H9 (cell line): ENCODE results near the gene CCDC138. TPM values are rescaled to one million over a fixed set of nuclear protein-coding genes. Genes with fewer than 3 reads are reported as not detected.
"Not testable (repeated sequence)": the region's sequence is repeated elsewhere in the genome, so short reads cannot be mapped to it uniquely, and the experiment has no call there.

Experiments used
- DNase-seq: peaks from one replicate; pipeline ENCODE4 v3.0.0-alpha.2; 2017
- H2AFZ ChIP-seq: one replicate; pipeline ENCODE4 v1.6.1; 2013; ENCODE audit warnings: mild to moderate bottlenecking, low read length, control low read depth, moderate library complexity
- H2AK5ac ChIP-seq: 2 replicates; pipeline ENCODE4 v1.6.1; 2013; ENCODE audit warnings: low read length, control low read depth, mixed read lengths; ENCODE audit not compliant: insufficient read length
- H2BK120ac ChIP-seq: one replicate; pipeline ENCODE4 v1.6.1; 2013; ENCODE audit warnings: low read depth, mild to moderate bottlenecking, low read length, control low read depth, inconsistent platforms; ENCODE audit not compliant: poor library complexity, severe bottlenecking
- H2BK12ac ChIP-seq: 2 replicates; pipeline ENCODE4 v1.6.1; 2013; ENCODE audit warnings: low read length, control low read depth, mixed read lengths, low read depth; ENCODE audit not compliant: insufficient read length
- H2BK15ac ChIP-seq: 2 replicates; pipeline ENCODE4 v1.6.1; 2013; ENCODE audit warnings: low read depth, low read length, control low read depth
- H2BK20ac ChIP-seq: one replicate; pipeline ENCODE4 v1.6.1; 2013; ENCODE audit warnings: low read depth, mild to moderate bottlenecking, low read length, control low read depth, inconsistent platforms; ENCODE audit not compliant: poor library complexity, severe bottlenecking
- H2BK5ac ChIP-seq: 2 replicates; pipeline ENCODE4 v1.6.1; 2013; ENCODE audit warnings: low read length, control low read depth, mixed read lengths; ENCODE audit not compliant: insufficient read length
- H3K14ac ChIP-seq: 2 replicates; pipeline ENCODE4 v1.6.1; 2013; ENCODE audit warnings: low read length, control low read depth; ENCODE audit not compliant: insufficient read depth
- H3K18ac ChIP-seq: 2 replicates; pipeline ENCODE4 v1.6.1; 2013; ENCODE audit warnings: low read depth, mild to moderate bottlenecking, mixed read lengths, low read length, control low read depth; ENCODE audit not compliant: insufficient read length
- H3K23ac ChIP-seq: 2 replicates; pipeline ENCODE4 v1.6.1; 2013; ENCODE audit warnings: low read length, control low read depth, mixed read lengths, low read depth; ENCODE audit not compliant: insufficient read length
- H3K23me2 ChIP-seq: 2 replicates; pipeline ENCODE4 v1.6.1; 2013; ENCODE audit warnings: low read depth, mild to moderate bottlenecking, mixed read lengths, low read length, control low read depth; ENCODE audit not compliant: insufficient read length, poor library complexity, severe bottlenecking
- H3K27ac ChIP-seq: 2 replicates; pipeline ENCODE4 v1.5.1; 2013; ENCODE audit warnings: low read length, control low read depth, mixed read lengths, low read depth; ENCODE audit not compliant: insufficient read length
- H3K27me3 ChIP-seq: 2 replicates; pipeline ENCODE4 v1.6.1; 2013; ENCODE audit warnings: low read length, control low read depth, inconsistent platforms; ENCODE audit not compliant: insufficient read depth
- H3K4ac ChIP-seq: 2 replicates; pipeline ENCODE4 v1.6.1; 2013; ENCODE audit warnings: low read depth, mild to moderate bottlenecking, control low read depth, inconsistent platforms, low read length, moderate library complexity
- H3K4me1 ChIP-seq: 2 replicates; pipeline ENCODE4 v1.6.1; 2013; ENCODE audit warnings: low read length, control low read depth, inconsistent platforms; ENCODE audit not compliant: insufficient read depth
- H3K4me2 ChIP-seq: 2 replicates; pipeline ENCODE4 v1.6.1; 2013; ENCODE audit warnings: low read length, control low read depth, mixed read lengths; ENCODE audit not compliant: insufficient read length, insufficient read depth
- H3K56ac ChIP-seq: 2 replicates; pipeline ENCODE4 v1.6.1; 2013; ENCODE audit warnings: low read depth, mild to moderate bottlenecking, mixed read lengths, low read length, control low read depth; ENCODE audit not compliant: insufficient read length
- H3K79me1 ChIP-seq: 2 replicates; pipeline ENCODE4 v1.6.1; 2013; ENCODE audit warnings: low read depth, mild to moderate bottlenecking, moderate library complexity, low read length, control low read depth, inconsistent platforms; ENCODE audit not compliant: insufficient read depth, poor library complexity, severe bottlenecking
- H3K79me2 ChIP-seq: 2 replicates; pipeline ENCODE4 v1.6.1; 2013; ENCODE audit warnings: low read length, control low read depth, inconsistent platforms; ENCODE audit not compliant: insufficient read depth
- H3K9ac ChIP-seq: 2 replicates; pipeline ENCODE4 v1.6.1; 2013; ENCODE audit warnings: low read length, control low read depth, mixed read lengths; ENCODE audit not compliant: insufficient read length; ENCODE audit errors: extremely low read depth
- H3K9me3 ChIP-seq: one replicate; pipeline ENCODE4 v1.6.1; 2013; ENCODE audit warnings: low read depth, low read length, inconsistent platforms; ENCODE audit not compliant: control insufficient read depth
- H3T11ph ChIP-seq: one replicate; pipeline ENCODE4 v1.6.1; 2013; ENCODE audit warnings: mild to moderate bottlenecking, low read length, control low read depth, inconsistent platforms
- H4K20me1 ChIP-seq: one replicate; pipeline ENCODE4 v1.6.1; 2013; ENCODE audit not compliant: control insufficient read depth, insufficient read length, insufficient read depth
- H4K5ac ChIP-seq: 2 replicates; pipeline ENCODE4 v1.6.1; 2013; ENCODE audit warnings: low read depth, mild to moderate bottlenecking, mixed read lengths, low read length, control low read depth; ENCODE audit not compliant: insufficient read length
- H4K8ac ChIP-seq: replicated peaks from 2 replicates; pipeline ENCODE4 v1.6.1; 2013; ENCODE audit warnings: low read length, control low read depth, mixed read lengths, low read depth; ENCODE audit not compliant: insufficient read length
- H4K91ac ChIP-seq: 2 replicates; pipeline ENCODE4 v1.6.1; 2013; ENCODE audit warnings: low read depth, mild to moderate bottlenecking, moderate library complexity, mixed read lengths, low read length, control low read depth; ENCODE audit not compliant: insufficient read length
- H3K27ac Mint-ChIP-seq, 3 experiments: 2 replicates in 2 of 3; 3 replicates in 1 of 3; pipeline ENCODE4 v1.8.0; 2020 to 2021; ENCODE audit warnings: mixed read lengths in 3 of 3, mild to moderate bottlenecking in 1 of 3, moderate library complexity in 1 of 3
- H3K27me3 Mint-ChIP-seq: 2 replicates; pipeline ENCODE4 v1.8.0; 2021; ENCODE audit warnings: low read depth, mild to moderate bottlenecking, moderate library complexity, mixed read lengths
- H3K36me3 Mint-ChIP-seq, 3 experiments: 2 replicates in 2 of 3; 3 replicates in 1 of 3; pipeline ENCODE4 v1.8.0; 2020 to 2021; ENCODE audit warnings: low read depth in 3 of 3, mixed read lengths in 3 of 3; ENCODE audit not compliant: insufficient read depth in 1 of 3
- H3K4me1 Mint-ChIP-seq, 2 experiments: 2 replicates each; pipeline ENCODE4 v1.8.0; 2020; ENCODE audit warnings: mixed read lengths in 2 of 2
- H3K4me3 Mint-ChIP-seq, 2 experiments: 2 replicates in 1 of 2; 3 replicates in 1 of 2; pipeline ENCODE4 v1.8.0; 2020 to 2021; ENCODE audit warnings: mild to moderate bottlenecking in 2 of 2, mixed read lengths in 2 of 2, moderate library complexity in 1 of 2
- H3K9me3 Mint-ChIP-seq, 2 experiments: 2 replicates in 1 of 2; 3 replicates in 1 of 2; pipeline ENCODE4 v1.8.0; 2020; ENCODE audit warnings: mild to moderate bottlenecking in 2 of 2, mixed read lengths in 2 of 2, moderate library complexity in 1 of 2
- WGBS: extraction: QIAGEN DNeasy Blood & Tissue Kit; methylation state at CpG from one replicate; pipeline ENCODE4 v1.1.7; 2013; ENCODE audit warnings: missing lambda C conversion rate, low lambda C conversion rate, mixed read lengths; ENCODE audit not compliant: insufficient read length; ENCODE audit errors: extremely low coverage; 5-methylcytosine and 5-hydroxymethylcytosine counted together
- long read RNA-seq: library from polyadenylated mRNA; unstranded; transcript quantifications from one replicate; pipeline ENCODE4 v2.0.0, GENCODE V29; 2020
- total RNA-seq: library from RNA; stranded (reverse); gene quantifications from 2 replicates; pipeline ENCODE4 v1.2.1, GENCODE V29; 2021
- TF ChIP-seq, protein P1 (sequence below): fragments of 200-600 bp; sonication (generic); conservative IDR thresholded peaks from 3 replicates; pipeline ENCODE4 v1.8.0; 2021; ENCODE audit warnings: antibody characterized with exemption, mild to moderate bottlenecking

CCDC138 gene
- 31.4 and 32.7 TPM in 2 replicates for total RNA-seq
- long read RNA-seq, transcript CCDC138-203 (14 exons, 2,250 nt): minor isoform, 15 of 231 reads
- long read RNA-seq, transcript CCDC138-201 (15 exons, 2,383 nt): major isoform, 55 of 231 reads
- long read RNA-seq, partial matches to known transcripts: 44 of 231 reads
- long read RNA-seq, other reads (novel, unspliced or antisense): 117 of 231 reads

- no peak within 1 kb of the TSS for H4K5ac ChIP-seq
- H3K4me2 ChIP-seq: peak within 1 kb of the TSS; percentile 71
- H4K91ac ChIP-seq: no peak within 1 kb of the TSS
- H3K9ac ChIP-seq: peak within 1 kb of the TSS; percentile 55
- Mint-ChIP-seq H3K36me3 (peaks cover 17 to 47% (median 44%) of the 10 kb centered on the region in 3 experiments; a peak in 6 of 7 replicates), H3K9me3 (no peaks in the 10 kb centered on the region), H3K27me3 (no peaks in the 10 kb centered on the region; the same call in 1 of the 2 replicates), H3K4me3 (peak within 1 kb of the TSS; percentile 87 to 91), H3K4me1 (peaks cover 9 to 18% of the 10 kb centered on the region in 2 experiments), H3K27ac (peak within 1 kb of the TSS; percentile 93 to 99 (median 97))
- no peak within 1 kb of the TSS for H2AK5ac ChIP-seq
- H2BK20ac ChIP-seq: no peak within 1 kb of the TSS
- peak within 1 kb of the TSS; percentile 93 for H3K14ac ChIP-seq
- no peaks in the 10 kb centered on the region for H3K4me1 ChIP-seq
- TF ChIP-seq, protein P1, sequence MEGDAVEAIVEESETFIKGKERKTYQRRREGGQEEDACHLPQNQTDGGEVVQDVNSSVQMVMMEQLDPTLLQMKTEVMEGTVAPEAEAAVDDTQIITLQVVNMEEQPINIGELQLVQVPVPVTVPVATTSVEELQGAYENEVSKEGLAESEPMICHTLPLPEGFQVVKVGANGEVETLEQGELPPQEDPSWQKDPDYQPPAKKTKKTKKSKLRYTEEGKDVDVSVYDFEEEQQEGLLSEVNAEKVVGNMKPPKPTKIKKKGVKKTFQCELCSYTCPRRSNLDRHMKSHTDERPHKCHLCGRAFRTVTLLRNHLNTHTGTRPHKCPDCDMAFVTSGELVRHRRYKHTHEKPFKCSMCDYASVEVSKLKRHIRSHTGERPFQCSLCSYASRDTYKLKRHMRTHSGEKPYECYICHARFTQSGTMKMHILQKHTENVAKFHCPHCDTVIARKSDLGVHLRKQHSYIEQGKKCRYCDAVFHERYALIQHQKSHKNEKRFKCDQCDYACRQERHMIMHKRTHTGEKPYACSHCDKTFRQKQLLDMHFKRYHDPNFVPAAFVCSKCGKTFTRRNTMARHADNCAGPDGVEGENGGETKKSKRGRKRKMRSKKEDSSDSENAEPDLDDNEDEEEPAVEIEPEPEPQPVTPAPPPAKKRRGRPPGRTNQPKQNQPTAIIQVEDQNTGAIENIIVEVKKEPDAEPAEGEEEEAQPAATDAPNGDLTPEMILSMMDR: no peak
- H3K23ac ChIP-seq: no peak within 1 kb of the TSS
- no peaks in the 10 kb centered on the region for H3K27me3 ChIP-seq
- no peak within 1 kb of the TSS for H3K4ac ChIP-seq
- no peak within 1 kb of the TSS for H3K27ac ChIP-seq
- H4K20me1 ChIP-seq: no peaks in the 10 kb centered on the region
- H3T11ph ChIP-seq: no peak within 1 kb of the TSS
- no peak within 1 kb of the TSS for H3K56ac ChIP-seq
- no peak within 1 kb of the TSS for H2BK15ac ChIP-seq
- peak within 1 kb of the TSS; percentile 80 for H3K18ac ChIP-seq
- no peak within 1 kb of the TSS for H4K8ac ChIP-seq
- no peaks in the 10 kb centered on the region for H3K9me3 ChIP-seq
- H2BK120ac ChIP-seq: no peak within 1 kb of the TSS
- no CpG with 5 or more reads among the region's 78 CpGs for WGBS
- no peak within 1 kb of the TSS for H2BK5ac ChIP-seq
- H3K79me2 ChIP-seq: peaks cover 3% of the 10 kb centered on the region; the same call in 1 of the 2 replicates
- no peak within 1 kb of the TSS for H2BK12ac ChIP-seq
- peaks cover 4% of the 10 kb centered on the region for H3K23me2 ChIP-seq
- DNase-seq: peak; percentile 94
- no peak within 1 kb of the TSS for H2AFZ ChIP-seq
- H3K79me1 ChIP-seq: no peaks in the 10 kb centered on the region
Measured at GRCh38 chr2:108786354-108787215, at the start of gene CCDC138. Gene CCDC138, plus strand, starts transcription at chr2:108786771. Its CDS starts 52 bp downstream, at chr2:108786823.

DNA sequence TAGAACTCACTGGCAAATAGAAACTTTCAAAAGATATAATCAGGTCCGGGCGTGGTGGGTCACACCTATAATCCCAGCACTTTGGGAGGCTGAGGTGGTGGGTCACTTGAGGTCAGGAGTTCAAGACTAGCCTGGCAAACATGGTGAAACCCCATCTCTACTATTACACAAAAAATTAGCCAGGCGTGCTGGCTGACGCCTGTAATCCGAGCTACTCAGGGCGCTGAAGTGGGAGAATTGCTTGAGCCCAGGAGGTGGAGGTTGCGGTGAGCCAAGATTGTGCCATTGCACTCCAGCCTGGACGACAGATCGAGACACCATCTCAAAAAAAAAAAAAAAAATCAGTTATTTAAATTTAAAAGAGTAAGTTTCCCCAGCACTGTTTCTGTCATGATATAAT lies 28.6 kb upstream of the CCDC138 start:
- not testable (repeated sequence) for H3K18ac ChIP-seq, H3K4me1 ChIP-seq, H4K20me1 ChIP-seq, H3K79me2 ChIP-seq, H2BK20ac ChIP-seq, H2AFZ ChIP-seq, H3T11ph ChIP-seq, H3K56ac ChIP-seq, H2BK12ac ChIP-seq, H3K27ac ChIP-seq, H3K79me1 ChIP-seq, H2BK120ac ChIP-seq, H2AK5ac ChIP-seq, H3K23ac ChIP-seq, DNase-seq, H3K4me2 ChIP-seq, H4K5ac ChIP-seq, H3K9me3 Mint-ChIP-seq, H2BK5ac ChIP-seq, H3K9ac ChIP-seq, H3K27ac Mint-ChIP-seq, H3K23me2 ChIP-seq, H3K27me3 ChIP-seq, H3K9me3 ChIP-seq, H3K4me1 Mint-ChIP-seq, H3K14ac ChIP-seq, H4K8ac ChIP-seq, H3K4ac ChIP-seq, H4K91ac ChIP-seq, H3K27me3 Mint-ChIP-seq, H2BK15ac ChIP-seq, H3K4me3 Mint-ChIP-seq
- H3K36me3 Mint-ChIP-seq: peaks cover 13 to 49% (median 37%) of the 10 kb centered on the region in 3 experiments; a peak in 6 of 7 replicates
- WGBS: no CpG with 5 or more reads among the region's 9 CpGs
